B cell (primary cell): Measurements from ENCODE around the gene PLK3.

ENCODE experiments used
- CTCF ChIP-seq: fragments of 200-600 bp; IDR thresholded peaks from one replicate; pipeline ENCODE4 v1.8.0; 2022; ENCODE audit warnings: antibody characterized with exemption, mild to moderate bottlenecking
- EZH2 ChIP-seq: IDR thresholded peaks from 2 replicates; pipeline ENCODE4 v1.6.1; 2012; ENCODE audit warnings: borderline replicate concordance, low read depth, mild to moderate bottlenecking, moderate library complexity, low read length; ENCODE audit not compliant: insufficient read depth, poor library complexity, severe bottlenecking

- TF ChIP-seq CTCF (no peak), EZH2 (no peak)
Measured at GRCh38 chr1:44821240-44821715, 21.1 kb downstream of the PLK3 start.
